WTC11 (cell line): ENCODE data around the gene DEXI. TPM values are rescaled to one million over a fixed set of nuclear protein-coding genes. Genes with fewer than 3 reads are reported as not detected.
"Not testable (repeated sequence)": the region's sequence is repeated elsewhere in the genome, so short reads cannot be mapped to it uniquely, and the experiment has no call there.

ENCODE experiments used
- ATAC-seq: fragments of 200-7000 bp; cut with Tn5 transposase; 2 replicates; pipeline ENCODE4 v1.10.0; 2021; ENCODE audit warnings: mild to moderate bottlenecking, moderate library complexity
- CTCF ChIA-PET: fragments of 300-600 bp; sonication (Branson Sonifier 250); formaldehyde crosslinking; loops from one replicate; lab custom pipeline; 2021; ENCODE audit warnings: antibody characterized with exemption; lab: Charles Lee
- POLR2A ChIA-PET: fragments of 350-600 bp; sonication (Branson Sonifier 250); formaldehyde crosslinking; loops from one replicate; lab custom pipeline; 2021; ENCODE audit warnings: antibody characterized with exemption; lab: Charles Lee
- DNase-seq: peaks from one replicate; pipeline ENCODE4 v3.0.0; 2021; ENCODE audit warnings: low spot score
- H3K27ac Mint-ChIP-seq: 2 replicates; pipeline ENCODE4 v1.8.0; 2021; ENCODE audit warnings: mixed read lengths
- H3K27me3 Mint-ChIP-seq: 2 replicates; pipeline ENCODE4 v1.8.0; 2021; ENCODE audit warnings: low read depth, mild to moderate bottlenecking, moderate library complexity, mixed read lengths
- H3K36me3 Mint-ChIP-seq: 2 replicates; pipeline ENCODE4 v1.8.0; 2021; ENCODE audit warnings: mixed read lengths
- H3K4me1 Mint-ChIP-seq: 2 replicates; pipeline ENCODE4 v1.8.0; 2022; ENCODE audit warnings: mixed read lengths
- H3K4me3 Mint-ChIP-seq: 2 replicates; pipeline ENCODE4 v1.8.0; 2021; ENCODE audit warnings: mild to moderate bottlenecking, moderate library complexity, mixed read lengths
- H3K9me3 Mint-ChIP-seq: 2 replicates; pipeline ENCODE4 v1.8.0; 2021; ENCODE audit warnings: mixed read lengths
- AFF4 ChIP-seq: sonication (generic); formaldehyde crosslinking; IDR thresholded peaks from 2 replicates; pipeline ENCODE4 v1.8.1; 2023; ENCODE audit warnings: mild to moderate bottlenecking, missing genetic modification reagents, borderline replicate concordance
- ATF2 ChIP-seq: sonication (generic); formaldehyde crosslinking; IDR thresholded peaks from 2 replicates; pipeline ENCODE4 v1.8.1; 2022; ENCODE audit warnings: low read depth, missing genetic modification reagents, borderline replicate concordance
- CDX4 ChIP-seq: fragments of 250-450 bp; sonication (Bioruptor Pico); IDR thresholded peaks from 2 replicates; pipeline ENCODE4 v1.9.0; 2021; ENCODE audit warnings: moderate library complexity, mild to moderate bottlenecking, inconsistent platforms, borderline replicate concordance
- CTCF ChIP-seq: fragments of 200-600 bp; IDR thresholded peaks from 2 replicates; pipeline ENCODE4 v1.8.0; 2022; ENCODE audit warnings: antibody characterized with exemption
- E2F1 ChIP-seq: sonication (generic); formaldehyde crosslinking; IDR thresholded peaks from 2 replicates; pipeline ENCODE4 v1.8.0; 2022; ENCODE audit warnings: mild to moderate bottlenecking, missing genetic modification reagents
- FOXJ3 ChIP-seq: sonication (generic); formaldehyde crosslinking; IDR thresholded peaks from 2 replicates; pipeline ENCODE4 v1.9.0; 2021; ENCODE audit warnings: missing genetic modification reagents, mild to moderate bottlenecking, borderline replicate concordance
- MYBL2 ChIP-seq: sonication (generic); formaldehyde crosslinking; IDR thresholded peaks from 2 replicates; pipeline ENCODE4 v1.8.1; 2023; ENCODE audit warnings: mild to moderate bottlenecking, moderate library complexity, missing genetic modification reagents
- NR2C2 ChIP-seq: sonication (generic); formaldehyde crosslinking; IDR thresholded peaks from 2 replicates; pipeline ENCODE4 v1.8.0; 2022; ENCODE audit warnings: mild to moderate bottlenecking, missing genetic modification reagents
- OVOL2 ChIP-seq: fragments of 250-450 bp; sonication (Bioruptor Pico); IDR thresholded peaks from 2 replicates; pipeline ENCODE4 v1.9.0; 2021; ENCODE audit warnings: mild to moderate bottlenecking, borderline replicate concordance
- RELA ChIP-seq: sonication (generic); formaldehyde crosslinking; IDR thresholded peaks from 2 replicates; pipeline ENCODE4 v1.8.1; 2022; ENCODE audit warnings: missing genetic modification reagents, mild to moderate bottlenecking, borderline replicate concordance
- SOX15 ChIP-seq: fragments of 250-450 bp; sonication (Bioruptor Pico); IDR thresholded peaks from 2 replicates; pipeline ENCODE4 v1.9.0; 2021; ENCODE audit warnings: mild to moderate bottlenecking
- ZNF281 ChIP-seq: sonication (generic); formaldehyde crosslinking; IDR thresholded peaks from 2 replicates; pipeline ENCODE4 v1.8.0; 2023; ENCODE audit warnings: mild to moderate bottlenecking, missing genetic modification reagents
- ZNF396 ChIP-seq: fragments of 250-450 bp; sonication (Bioruptor Pico); IDR thresholded peaks from 2 replicates; pipeline ENCODE4 v1.8.0; 2021; ENCODE audit warnings: mild to moderate bottlenecking, moderate library complexity, borderline replicate concordance
- ZNF532 ChIP-seq: fragments of 250-450 bp; sonication (Bioruptor Pico); IDR thresholded peaks from 2 replicates; pipeline ENCODE4 v1.9.0; 2021; ENCODE audit warnings: mild to moderate bottlenecking, borderline replicate concordance
- total RNA-seq: library from RNA; stranded (reverse); gene quantifications from 3 replicates; pipeline ENCODE4 v1.2.3, GENCODE V29; 2021

Gene DEXI
- total RNA-seq, 1 experiment from 2014 or later, result 33.7 TPM

- TF ChIP-seq AFF4 (CRISPR knock-in tag) (no peak), E2F1 (no peak)
Observed at GRCh38 chr16:10967986-10968385, 25.7 kb upstream of the DEXI start (continued).

GRCh38 chr16:10966559-10966958, 24.3 kb upstream of the DEXI start:
- H3K9me3 Mint-ChIP-seq, H3K4me1 Mint-ChIP-seq, POLR2A ChIA-PET, DNase-seq, ATAC-seq, H3K36me3 Mint-ChIP-seq, H3K4me3 Mint-ChIP-seq, H3K27ac Mint-ChIP-seq, H3K27me3 Mint-ChIP-seq: not testable (repeated sequence)
- CTCF ChIA-PET, result interaction anchor here (5.5 kb wide), 1 partner anchor 15 kb away, joined by 70 read pairs; no protein-coding TSS in a partner anchor

- Mint-ChIP-seq H3K36me3 (peaks cover 5% of the 10 kb centered on the region; the same call in 1 of the 2 replicates), H3K27me3 (no peaks in the 10 kb centered on the region), H3K9me3 (no peaks in the 10 kb centered on the region), H3K27ac (no peak overlapping the region), H3K4me3 (no peak overlapping the region), H3K4me1 (peaks cover 4% of the 10 kb centered on the region)
- DNase-seq (no peak), ATAC-seq (no peak)
- ChIA-PET POLR2A (no interaction called here), CTCF (interaction anchor here (5.5 kb wide), 1 partner anchor 14 kb away, joined by 70 read pairs; no protein-coding TSS in a partner anchor)
- TF ChIP-seq ATF2 (CRISPR knock-in tag), result no peak
- TF ChIP-seq ZNF396 (CRISPR knock-in tag), result no peak
- TF ChIP-seq SOX15 (CRISPR knock-in tag), result no peak
- no peak for TF ChIP-seq MYBL2
- no peak for TF ChIP-seq CDX4 (CRISPR knock-in tag)
- no peak for TF ChIP-seq ZNF281 (CRISPR knock-in tag)
- TF ChIP-seq RELA (CRISPR knock-in tag), result no peak
- TF ChIP-seq NR2C2 (CRISPR knock-in tag), result no peak
- no peak for TF ChIP-seq E2F1
- no peak for TF ChIP-seq CTCF
- TF ChIP-seq OVOL2 (CRISPR knock-in tag), result no peak
- TF ChIP-seq FOXJ3 (CRISPR knock-in tag), result no peak
- TF ChIP-seq ZNF532 (CRISPR knock-in tag), result no peak
Observed at GRCh38 chr16:10966129-10966528, 23.9 kb upstream of the DEXI start.
